PC-9 (cell line): ENCODE results near the gene USP2. TPM values are rescaled to one million over a fixed set of nuclear protein-coding genes. Genes with fewer than 3 reads are reported as not detected.

ENCODE experiments used
- BruUV-seq: library from RNA; stranded (reverse); fragments of 400-500 nt; replicated peaks from 2 replicates; lab custom pipeline; 2021; lab: Mats Ljungman, UMichigan
- CTCF ChIA-PET: fragments of 300-600 bp; sonication (Branson Sonifier 250); formaldehyde crosslinking; loops from one replicate; lab custom pipeline; 2022; ENCODE audit warnings: antibody characterized with exemption; lab: Charles Lee
- POLR2A ChIA-PET: fragments of 300-600 bp; sonication (Branson Sonifier 250); formaldehyde crosslinking; loops from one replicate; lab custom pipeline; 2022; ENCODE audit warnings: antibody characterized with exemption; ENCODE audit not compliant: unreplicated experiment; lab: Charles Lee
- DNase-seq, 2 experiments: peaks; one replicate each; pipeline versions ENCODE4 v3.0.0 to v3.0.0-alpha.2; 2015 to 2022; ENCODE audit warnings: mixed read lengths in 1 of 2
- H2AFZ ChIP-seq: fragments of 200-600 bp; sonication (generic); 2 replicates; pipeline ENCODE4 v1.8.1; 2017; ENCODE audit warnings: antibody characterized with exemption
- H3F3A ChIP-seq: fragments of 200-600 bp; sonication (generic); 2 replicates; pipeline ENCODE4 v1.8.1; 2017; ENCODE audit warnings: antibody characterized with exemption, mild to moderate bottlenecking, low read depth; ENCODE audit not compliant: insufficient read depth
- H3K27ac ChIP-seq: fragments of 200-600 bp; sonication (generic); 2 replicates; pipeline ENCODE4 v1.6.1; 2016; ENCODE audit warnings: mixed run types
- H3K27me3 ChIP-seq: fragments of 200-600 bp; sonication (generic); 2 replicates; pipeline ENCODE4 v1.6.1; 2016; ENCODE audit warnings: low read depth, mixed run types; ENCODE audit not compliant: insufficient read depth
- H3K36me3 ChIP-seq: fragments of 200-600 bp; sonication (generic); 2 replicates; pipeline ENCODE4 v1.6.1; 2016; ENCODE audit warnings: low read depth, mixed run types
- H3K4me1 ChIP-seq: fragments of 200-600 bp; sonication (generic); replicated peaks from 2 replicates; pipeline ENCODE4 v1.6.1; 2016; ENCODE audit warnings: mixed run types; ENCODE audit not compliant: insufficient read depth
- H3K4me2 ChIP-seq: fragments of 200-600 bp; sonication (generic); 2 replicates; pipeline ENCODE4 v1.6.1; 2017; ENCODE audit warnings: mixed run types
- H3K4me3 ChIP-seq: fragments of 200-600 bp; sonication (generic); 2 replicates; pipeline ENCODE4 v1.6.1; 2016; ENCODE audit warnings: mixed run types
- H3K79me2 ChIP-seq: fragments of 200-600 bp; sonication (generic); 2 replicates; pipeline ENCODE4 v1.6.1; 2017; ENCODE audit warnings: low read depth, mixed run types
- H3K9me2 ChIP-seq: fragments of 200-600 bp; sonication (generic); 2 replicates; pipeline ENCODE4 v1.8.1; 2017; ENCODE audit warnings: mild to moderate bottlenecking; ENCODE audit not compliant: insufficient read depth
- H3K9me3 ChIP-seq: fragments of 200-600 bp; sonication (generic); 2 replicates; pipeline ENCODE4 v1.8.1; 2016; ENCODE audit warnings: low read depth; ENCODE audit not compliant: insufficient read depth
- H4K20me1 ChIP-seq: fragments of 200-600 bp; sonication (generic); 2 replicates; pipeline ENCODE4 v1.8.1; 2017; ENCODE audit not compliant: insufficient read depth
- EZH2 ChIP-seq: fragments of 200-600 bp; sonication (generic); IDR thresholded peaks from 2 replicates; pipeline ENCODE4 v1.8.0; 2017; ENCODE audit warnings: antibody characterized with exemption, low read depth
- intact Hi-C: fragments of 100-400 bp; cut with micrococcal nuclease; formaldehyde crosslinking; loops from one replicate; pipeline ENCODE4 v1.10.0; 2022; ENCODE audit not compliant: unreplicated experiment
- total RNA-seq: library from RNA; stranded (reverse); gene quantifications from 2 replicates; pipeline ENCODE4 v1.2.3, GENCODE V29; 2021
- TF ChIP-seq, protein P1 (sequence below): fragments of 200-600 bp; sonication (generic); conservative IDR thresholded peaks from 2 replicates; pipeline ENCODE4 v1.6.1; 2017; ENCODE audit warnings: mixed run types, antibody characterized with exemption, mild to moderate bottlenecking, moderate library complexity

The USP2 gene
- total RNA-seq, 1 experiment from 2014 or later: 2.1 TPM

DNA sequence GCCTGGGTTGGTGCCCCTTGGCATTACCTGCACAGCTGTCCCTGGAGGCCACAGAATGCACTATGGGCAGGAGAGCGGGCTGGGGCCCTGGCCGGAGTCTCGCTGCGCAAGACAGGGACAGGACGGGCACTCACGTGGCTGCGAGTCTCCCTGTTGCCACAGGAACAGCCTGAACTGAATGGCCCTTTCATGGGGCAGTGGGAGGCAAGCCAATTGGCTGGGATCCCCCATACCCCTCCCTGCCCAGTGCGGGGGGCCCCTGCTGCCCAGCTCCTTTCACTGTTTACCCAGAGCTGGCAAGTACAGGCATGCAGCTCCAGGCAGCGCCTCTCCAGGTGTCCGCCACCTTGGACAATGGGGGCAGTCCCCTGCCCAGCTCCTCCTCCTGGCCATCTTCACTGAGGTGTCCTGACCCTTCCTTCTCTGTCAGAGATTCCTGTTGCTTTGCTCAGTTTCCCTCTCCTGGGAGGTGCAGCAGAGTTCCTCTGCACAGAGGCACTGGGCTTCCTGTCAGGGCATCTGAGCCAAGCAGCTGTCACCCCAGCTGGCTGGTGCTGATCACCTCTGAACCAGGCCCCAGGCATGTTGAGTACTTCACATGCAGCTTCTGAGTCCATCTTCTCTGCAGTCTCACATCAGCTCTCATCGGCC is 5.2 kb downstream of the USP2 start:
- ChIA-PET CTCF (interaction anchor here (0.6 to 1.2 kb wide), 4 partner anchors 20 to 212 kb away, joined by 3 to 4 read pairs (median 4); no protein-coding TSS in a partner anchor), POLR2A (interaction anchor here (0.6 kb wide), 1 partner anchor 10 kb away, joined by 4 read pairs; no protein-coding TSS in a partner anchor)
- Histone ChIP-seq H3K4me1 (peaks cover 30% of the 10 kb centered on the region), H3K36me3 (no peaks in the 10 kb centered on the region), H3K4me2 (no peak overlapping the region), H3K4me3 (no peak overlapping the region), H3K27me3 (no peaks in the 10 kb centered on the region), H4K20me1 (no peaks in the 10 kb centered on the region), H2AFZ (no peak overlapping the region), H3K27ac (no peak overlapping the region), H3K79me2 (no peaks in the 10 kb centered on the region), H3F3A (peaks cover 4% of the 10 kb centered on the region; the same call in 1 of the 2 replicates), H3K9me3 (no peaks in the 10 kb centered on the region), H3K9me2 (no peaks in the 10 kb centered on the region)
- intact Hi-C loops: no loop called here
- no peak for DNase-seq
- BruUV-seq: no TSS peak
- TF ChIP-seq, protein P1, sequence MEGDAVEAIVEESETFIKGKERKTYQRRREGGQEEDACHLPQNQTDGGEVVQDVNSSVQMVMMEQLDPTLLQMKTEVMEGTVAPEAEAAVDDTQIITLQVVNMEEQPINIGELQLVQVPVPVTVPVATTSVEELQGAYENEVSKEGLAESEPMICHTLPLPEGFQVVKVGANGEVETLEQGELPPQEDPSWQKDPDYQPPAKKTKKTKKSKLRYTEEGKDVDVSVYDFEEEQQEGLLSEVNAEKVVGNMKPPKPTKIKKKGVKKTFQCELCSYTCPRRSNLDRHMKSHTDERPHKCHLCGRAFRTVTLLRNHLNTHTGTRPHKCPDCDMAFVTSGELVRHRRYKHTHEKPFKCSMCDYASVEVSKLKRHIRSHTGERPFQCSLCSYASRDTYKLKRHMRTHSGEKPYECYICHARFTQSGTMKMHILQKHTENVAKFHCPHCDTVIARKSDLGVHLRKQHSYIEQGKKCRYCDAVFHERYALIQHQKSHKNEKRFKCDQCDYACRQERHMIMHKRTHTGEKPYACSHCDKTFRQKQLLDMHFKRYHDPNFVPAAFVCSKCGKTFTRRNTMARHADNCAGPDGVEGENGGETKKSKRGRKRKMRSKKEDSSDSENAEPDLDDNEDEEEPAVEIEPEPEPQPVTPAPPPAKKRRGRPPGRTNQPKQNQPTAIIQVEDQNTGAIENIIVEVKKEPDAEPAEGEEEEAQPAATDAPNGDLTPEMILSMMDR: no peak
- TF ChIP-seq EZH2: no peak

DNA sequence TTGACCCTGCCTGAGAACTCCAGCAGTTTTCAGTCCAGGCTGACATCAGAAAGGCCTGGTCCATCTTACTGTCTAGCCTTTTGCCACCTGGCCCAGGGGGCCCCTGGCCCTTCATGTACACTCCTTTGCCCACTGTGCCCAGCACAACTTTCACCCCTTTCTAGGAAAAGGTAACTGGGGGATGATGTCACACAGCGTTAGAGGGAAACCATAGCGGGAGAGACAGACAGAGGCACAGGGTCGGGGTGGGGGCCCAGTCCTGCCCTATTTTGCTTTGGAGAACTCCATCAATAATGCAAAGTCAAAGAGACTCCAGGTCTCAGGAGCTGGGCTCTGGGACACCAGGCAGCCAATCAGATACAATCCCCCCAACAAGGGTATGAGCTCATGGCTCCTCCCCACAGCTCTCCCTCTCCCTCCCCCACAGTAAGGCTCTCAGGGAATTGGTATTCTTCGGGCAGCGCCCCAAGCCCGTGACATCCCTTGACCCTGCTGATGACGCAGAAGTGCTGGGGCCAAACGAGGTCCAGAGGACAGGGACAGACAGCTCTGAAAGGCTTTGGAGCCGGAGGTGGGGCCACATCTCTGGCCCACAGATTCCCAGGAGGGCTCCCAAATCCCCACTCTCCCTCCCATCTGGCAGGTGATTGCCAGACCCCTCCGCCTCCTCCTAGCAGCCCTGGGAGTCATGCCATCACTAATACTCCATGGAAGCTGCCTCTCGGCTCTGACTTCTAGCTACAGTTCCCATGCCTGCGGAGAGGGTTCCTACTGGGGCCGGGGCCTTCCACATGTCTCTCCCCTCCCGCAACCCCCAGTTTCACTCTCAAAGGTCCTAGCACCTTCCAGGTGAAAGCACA is 5.9 kb downstream of the USP2 start:
- CTCF ChIA-PET: interaction anchor here (0.6 to 1.2 kb wide), 3 partner anchors 20 to 211 kb away, joined by 3 to 4 read pairs (median 4); no protein-coding TSS in a partner anchor
- Histone ChIP-seq H3K9me2 (no peaks in the 10 kb centered on the region), H3F3A (peaks cover 4% of the 10 kb centered on the region; the same call in 1 of the 2 replicates), H3K27ac (no peak overlapping the region), H3K36me3 (no peaks in the 10 kb centered on the region), H3K4me1 (peaks cover 24% of the 10 kb centered on the region), H3K4me2 (no peak overlapping the region), H3K79me2 (no peaks in the 10 kb centered on the region), H3K9me3 (no peaks in the 10 kb centered on the region), H2AFZ (no peak overlapping the region), H4K20me1 (no peaks in the 10 kb centered on the region), H3K27me3 (no peaks in the 10 kb centered on the region), H3K4me3 (no peak overlapping the region)
- no peak for DNase-seq
- no TSS peak for BruUV-seq
- TF ChIP-seq, protein P1: no peak
- no peak for TF ChIP-seq EZH2
- POLR2A ChIA-PET: interaction anchor here (0.6 kb wide), 1 partner anchor 11 kb away, joined by 4 read pairs; no protein-coding TSS in a partner anchor
- intact Hi-C loops: no loop called here

DNA sequence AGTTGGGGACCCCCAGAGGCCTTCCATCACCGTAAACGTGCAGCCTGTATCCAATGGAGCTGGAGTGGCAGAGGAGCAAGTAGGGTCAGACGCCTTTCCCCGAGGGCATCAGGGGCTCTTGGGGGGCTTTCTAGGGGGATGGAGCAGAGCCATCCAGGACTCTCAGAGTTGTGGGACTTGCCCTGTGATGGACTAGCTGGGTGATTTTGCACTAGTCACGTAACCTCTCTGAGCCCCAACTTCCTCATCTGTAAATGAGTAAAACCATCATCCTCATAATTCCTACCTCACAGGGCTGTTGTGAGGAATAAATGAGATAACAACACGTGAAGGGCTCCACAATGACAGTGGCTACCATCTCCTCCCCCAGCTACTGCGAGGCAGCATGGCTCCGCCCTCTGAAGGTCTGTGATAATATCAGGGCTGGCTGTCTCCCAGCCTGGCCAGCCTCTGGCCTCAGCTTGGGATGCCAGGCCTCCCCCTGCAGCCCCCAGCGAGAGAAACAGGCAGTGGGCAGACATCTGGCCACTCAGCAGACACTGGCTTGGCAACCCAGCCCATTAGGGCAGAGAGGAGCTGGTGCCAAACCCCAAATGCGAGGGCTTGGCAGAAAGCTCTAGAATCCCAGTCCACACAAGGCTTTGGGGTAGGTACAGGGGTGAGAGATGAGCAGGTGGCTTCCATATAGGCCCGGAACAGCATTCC is 6.7 kb downstream of the USP2 start:
- Histone ChIP-seq H3K4me3 (no peak overlapping the region), H3K4me1 (peaks cover 24% of the 10 kb centered on the region), H3K27me3 (no peaks in the 10 kb centered on the region), H3K9me2 (no peaks in the 10 kb centered on the region), H3K9me3 (no peaks in the 10 kb centered on the region), H3K36me3 (no peaks in the 10 kb centered on the region), H3F3A (peaks cover 4% of the 10 kb centered on the region; the same call in 1 of the 2 replicates), H3K4me2 (no peak overlapping the region), H3K79me2 (no peaks in the 10 kb centered on the region), H3K27ac (no peak overlapping the region), H4K20me1 (no peaks in the 10 kb centered on the region), H2AFZ (no peak overlapping the region)
- ChIA-PET POLR2A (no interaction called here), CTCF (interaction anchor here (0.5 to 1.5 kb wide), 4 partner anchors 14 to 332 kb away, joined by 3 to 9 read pairs (median 5); partner anchors contain the start of gene C1QTNF5)
- TF ChIP-seq, protein P1: no peak
- no peak for TF ChIP-seq EZH2
- intact Hi-C loops: loop anchor here (1.0 kb wide), 2 partner anchors 18 to 53 kb away; no protein-coding TSS in a partner anchor
- no TSS peak for BruUV-seq
- DNase-seq: no peak
